Endodermal cell (in vitro differentiated cells): ENCODE measurements around the gene ZNF214. TPM values are rescaled to one million over a fixed set of nuclear protein-coding genes. Genes with fewer than 3 reads are reported as not detected.
"Not testable (repeated sequence)": the region's sequence is repeated elsewhere in the genome, so short reads cannot be mapped to it uniquely, and the experiment has no call there.

ENCODE experiments used
- DNase-seq: peaks from one replicate; pipeline ENCODE4 v3.0.0-alpha.2; 2017
- H3K27ac ChIP-seq: 2 replicates; pipeline ENCODE4 v1.5.1; 2013; ENCODE audit warnings: mild to moderate bottlenecking, low read depth, low read length, moderate library complexity
- H3K27me3 ChIP-seq: 2 replicates; pipeline ENCODE4 v1.6.1; 2013; ENCODE audit warnings: mild to moderate bottlenecking, low read length, moderate library complexity; ENCODE audit not compliant: insufficient read depth, control insufficient read depth, poor library complexity, severe bottlenecking
- H3K36me3 ChIP-seq: 2 replicates; pipeline ENCODE4 v1.7.0; 2013; ENCODE audit warnings: mild to moderate bottlenecking, low read length, moderate library complexity; ENCODE audit not compliant: control insufficient read depth, insufficient read depth
- H3K4me1 ChIP-seq: one replicate; pipeline ENCODE4 v1.7.0; 2013; ENCODE audit warnings: low read length; ENCODE audit not compliant: control insufficient read depth, insufficient read depth
- H3K4me3 ChIP-seq: 2 replicates; pipeline ENCODE4 v1.5.1; 2013; ENCODE audit warnings: mild to moderate bottlenecking, low read length, moderate library complexity
- H3K9ac ChIP-seq: 2 replicates; pipeline ENCODE4 v1.6.1; 2013; ENCODE audit warnings: mild to moderate bottlenecking, low read length, moderate library complexity; ENCODE audit not compliant: poor library complexity, severe bottlenecking; ENCODE audit errors: extremely low read depth
- H3K9me3 ChIP-seq: 2 replicates; pipeline ENCODE4 v1.6.1; 2013; ENCODE audit warnings: mild to moderate bottlenecking, low read length, moderate library complexity; ENCODE audit not compliant: control insufficient read depth
- H3K27ac Mint-ChIP-seq: 2 replicates; pipeline ENCODE4 v1.8.0; 2020; ENCODE audit warnings: mixed read lengths
- H3K27me3 Mint-ChIP-seq: 2 replicates; pipeline ENCODE4 v1.8.0; 2021; ENCODE audit warnings: mild to moderate bottlenecking, mixed read lengths; ENCODE audit not compliant: insufficient read depth
- H3K36me3 Mint-ChIP-seq: 2 replicates; pipeline ENCODE4 v1.8.0; 2020; ENCODE audit warnings: low read depth, mixed read lengths
- H3K4me1 Mint-ChIP-seq: 2 replicates; pipeline ENCODE4 v1.8.0; 2020; ENCODE audit warnings: mixed read lengths
- H3K4me3 Mint-ChIP-seq: 2 replicates; pipeline ENCODE4 v1.8.0; 2020; ENCODE audit warnings: mild to moderate bottlenecking, moderate library complexity, mixed read lengths
- H3K9me3 Mint-ChIP-seq: 2 replicates; pipeline ENCODE4 v1.8.0; 2020; ENCODE audit warnings: mild to moderate bottlenecking, mixed read lengths
- CTCF ChIP-seq: fragments of 200-600 bp; sonication (generic); conservative IDR thresholded peaks from 2 replicates; pipeline ENCODE4 v1.5.0; 2021; ENCODE audit warnings: antibody characterized with exemption, mild to moderate bottlenecking
- WGBS, 2 experiments: methylation state at CpG; one replicate each; pipeline versions ENCODE4 v1.1.5 to v1.1.7; 2013; ENCODE audit warnings: missing lambda C conversion rate in 2 of 2, mixed read lengths in 1 of 2; ENCODE audit not compliant: insufficient coverage in 1 of 2, insufficient read length in 1 of 2; 5-methylcytosine and 5-hydroxymethylcytosine counted together
- total RNA-seq, 2 donors: library from RNA; stranded (reverse); fragmentation: NEBNext Ultra II Directional in 1 of 2; extraction: Animal tissue kit (Norgen Biotek cat#: 25700) in 1 of 2; gene quantifications; 2 replicates in 1 of 2; 3 replicates in 1 of 2; pipeline ENCODE4 v1.2.1, GENCODE V29; 2021

Gene ZNF214
- total RNA-seq, 2 donors from 2014 or later, result 8.0 to 10.8 TPM

- TF ChIP-seq CTCF, result no peak
- no peaks in the 10 kb centered on the region for H3K36me3 ChIP-seq
- H3K27ac ChIP-seq, result no peak overlapping the region
- H3K27ac Mint-ChIP-seq, result no peak overlapping the region
- no peak for DNase-seq
- no peaks in the 10 kb centered on the region for H3K9me3 ChIP-seq
- H3K4me1 ChIP-seq, result no peaks in the 10 kb centered on the region
- no peaks in the 10 kb centered on the region for H3K4me1 Mint-ChIP-seq
- no peaks in the 10 kb centered on the region for H3K27me3 Mint-ChIP-seq
- no peak overlapping the region for H3K4me3 Mint-ChIP-seq
- H3K27me3 ChIP-seq, result no peaks in the 10 kb centered on the region
- no peak overlapping the region for H3K4me3 ChIP-seq
- H3K9ac ChIP-seq, result no peak overlapping the region
- H3K36me3 Mint-ChIP-seq, result no peaks in the 10 kb centered on the region
- no peaks in the 10 kb centered on the region for H3K9me3 Mint-ChIP-seq
Measured at GRCh38 chr11:6988506-6988905, 31.6 kb downstream of the ZNF214 start.

DNA sequence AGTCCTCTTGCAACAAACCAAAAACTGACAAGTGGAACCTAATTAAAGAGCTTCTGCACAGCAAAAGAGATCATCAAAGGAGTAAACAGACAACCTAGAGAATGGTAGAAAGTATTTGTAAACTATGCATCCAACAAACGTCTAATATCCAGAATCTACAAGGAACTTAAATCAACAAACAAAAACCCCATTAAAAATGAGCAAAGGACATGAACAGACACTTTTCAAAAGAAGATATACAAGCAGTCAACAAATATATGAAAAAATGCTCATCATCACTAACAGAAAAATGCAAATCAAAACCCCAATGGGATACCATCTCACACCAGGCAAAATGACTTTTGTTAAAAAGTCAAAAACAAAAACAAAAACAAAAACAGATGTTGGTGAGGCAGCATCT lies 33.7 kb downstream of the ZNF214 start:
- no peak overlapping the region for H3K4me3 ChIP-seq
- H3K9ac ChIP-seq, result no peak overlapping the region
- H3K36me3 ChIP-seq, result no peaks in the 10 kb centered on the region
- H3K27ac Mint-ChIP-seq, result no peak overlapping the region
- H3K4me3 Mint-ChIP-seq, result no peak overlapping the region
- H3K4me1 ChIP-seq, result no peaks in the 10 kb centered on the region
- no peak overlapping the region for H3K27ac ChIP-seq
- no peaks in the 10 kb centered on the region for H3K9me3 ChIP-seq
- no peaks in the 10 kb centered on the region for H3K27me3 ChIP-seq
- H3K4me1 Mint-ChIP-seq, result no peaks in the 10 kb centered on the region
- H3K36me3 Mint-ChIP-seq, result no peaks in the 10 kb centered on the region
- H3K9me3 Mint-ChIP-seq, result no peaks in the 10 kb centered on the region
- TF ChIP-seq CTCF, result no peak
- no peak for DNase-seq
- H3K27me3 Mint-ChIP-seq, result no peaks in the 10 kb centered on the region
- WGBS, 2 experiments, result 100% methylated on average over 1 of the region's 1 CpG; no CpG with 5 or more reads in 1 of the 2 experiments

GRCh38 chr11:6979365-6979764 lies 40.8 kb downstream of the ZNF214 start:
- Histone ChIP-seq H3K9me3 (no peaks in the 10 kb centered on the region), H3K27ac (no peak overlapping the region), H3K4me1 (no peaks in the 10 kb centered on the region), H3K27me3 (no peaks in the 10 kb centered on the region), H3K36me3 (no peaks in the 10 kb centered on the region), H3K4me3 (no peak overlapping the region), H3K9ac (no peak overlapping the region)
- Mint-ChIP-seq H3K4me1 (no peaks in the 10 kb centered on the region), H3K27me3 (no peaks in the 10 kb centered on the region), H3K4me3 (no peak overlapping the region), H3K9me3 (no peaks in the 10 kb centered on the region), H3K36me3 (no peaks in the 10 kb centered on the region), H3K27ac (no peak overlapping the region)
- WGBS, 2 experiments, result 93% methylated on average over 1 of the region's 2 CpGs; no CpG with 5 or more reads in 1 of the 2 experiments
- DNase-seq, result no peak
- no peak for TF ChIP-seq CTCF

DNA sequence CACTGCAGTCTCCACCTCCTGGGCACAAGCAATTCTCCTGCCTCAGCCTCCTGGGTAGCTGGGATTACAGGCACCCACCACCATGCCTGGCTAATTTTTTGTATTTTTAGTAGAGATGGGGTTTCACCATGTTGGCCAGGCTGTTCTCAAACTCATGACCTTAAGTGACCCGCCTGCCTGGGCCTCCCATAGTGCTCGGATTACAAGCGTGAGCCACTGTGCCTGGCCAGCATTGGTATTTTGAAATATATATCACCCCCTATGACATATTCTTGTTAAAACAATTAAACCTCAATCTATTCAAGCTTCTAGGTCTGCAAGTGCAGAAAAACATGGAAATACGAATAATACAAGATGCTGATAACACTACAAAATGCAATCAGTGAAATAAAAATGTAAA lies 50.3 kb downstream of the ZNF214 start:
- not testable (repeated sequence) for H3K4me3 ChIP-seq, H3K9ac ChIP-seq, H3K36me3 ChIP-seq, H3K36me3 Mint-ChIP-seq, H3K27ac Mint-ChIP-seq, H3K4me3 Mint-ChIP-seq, H3K4me1 ChIP-seq, H3K4me1 Mint-ChIP-seq, H3K9me3 ChIP-seq, H3K27me3 Mint-ChIP-seq, H3K27ac ChIP-seq, H3K27me3 ChIP-seq, DNase-seq
- 78 to 81% methylated on average over 1 to 4 of the region's 4 CpGs for WGBS, 2 experiments
- peaks cover 22% of the 10 kb centered on the region for H3K9me3 Mint-ChIP-seq
